ENCODE measurements around the gene KRTAP5-3.

DNA sequence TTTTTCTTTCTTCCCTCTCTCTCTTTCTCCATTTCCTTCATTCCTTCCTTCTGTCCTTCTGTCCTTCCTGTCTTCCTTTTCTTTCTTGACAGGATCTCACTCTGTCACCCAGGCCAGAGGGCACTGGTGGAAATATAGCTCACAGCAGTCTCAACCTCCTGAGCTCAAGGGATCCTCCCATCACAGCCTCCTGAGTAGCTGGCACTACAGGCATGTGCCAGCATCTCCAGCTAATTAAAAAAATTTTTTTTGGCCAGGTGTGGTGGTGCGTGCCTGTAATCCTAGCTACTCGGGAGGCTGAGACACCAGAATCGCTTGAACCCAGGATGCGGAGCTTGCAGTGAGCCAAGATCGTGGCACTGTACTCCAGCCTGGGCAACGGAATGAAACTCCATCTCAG, 31.4 kb downstream of the KRTAP5-3 start:
- TF ChIP-seq, protein P1, sequence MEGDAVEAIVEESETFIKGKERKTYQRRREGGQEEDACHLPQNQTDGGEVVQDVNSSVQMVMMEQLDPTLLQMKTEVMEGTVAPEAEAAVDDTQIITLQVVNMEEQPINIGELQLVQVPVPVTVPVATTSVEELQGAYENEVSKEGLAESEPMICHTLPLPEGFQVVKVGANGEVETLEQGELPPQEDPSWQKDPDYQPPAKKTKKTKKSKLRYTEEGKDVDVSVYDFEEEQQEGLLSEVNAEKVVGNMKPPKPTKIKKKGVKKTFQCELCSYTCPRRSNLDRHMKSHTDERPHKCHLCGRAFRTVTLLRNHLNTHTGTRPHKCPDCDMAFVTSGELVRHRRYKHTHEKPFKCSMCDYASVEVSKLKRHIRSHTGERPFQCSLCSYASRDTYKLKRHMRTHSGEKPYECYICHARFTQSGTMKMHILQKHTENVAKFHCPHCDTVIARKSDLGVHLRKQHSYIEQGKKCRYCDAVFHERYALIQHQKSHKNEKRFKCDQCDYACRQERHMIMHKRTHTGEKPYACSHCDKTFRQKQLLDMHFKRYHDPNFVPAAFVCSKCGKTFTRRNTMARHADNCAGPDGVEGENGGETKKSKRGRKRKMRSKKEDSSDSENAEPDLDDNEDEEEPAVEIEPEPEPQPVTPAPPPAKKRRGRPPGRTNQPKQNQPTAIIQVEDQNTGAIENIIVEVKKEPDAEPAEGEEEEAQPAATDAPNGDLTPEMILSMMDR (IDR thresholded peaks at IDR 0.05): no peak
- TF ChIP-seq POLR2A (IDR thresholded peaks at IDR 0.05): no peak
- TF ChIP-seq EP300 (IDR thresholded peaks at IDR 0.05): no peak
